Bronchial epithelial cell (primary cell): ENCODE data around the gene APP. TPM values are rescaled to one million over a fixed set of nuclear protein-coding genes. Genes with fewer than 3 reads are reported as not detected.

Experiments
- DNase-seq: peaks from one replicate; pipeline ENCODE4 v3.0.0-alpha.2; 2010; ENCODE audit warnings: low read depth
- FAIRE-seq: peaks from 2 replicates; lab custom pipeline; 2011; peaks lifted over from hg19 to GRCh38; lab: Jason Lieb, UNC
- H3K27me3 ChIP-seq: 2 replicates; pipeline ENCODE4 v1.5.1; 2011; ENCODE audit warnings: low read length; ENCODE audit not compliant: control insufficient read depth, insufficient read depth
- H3K36me3 ChIP-seq: 2 replicates; pipeline ENCODE4 v1.5.1; 2011; ENCODE audit warnings: low read length; ENCODE audit not compliant: control insufficient read depth, insufficient read depth
- H3K4me3 ChIP-seq: 2 replicates; pipeline ENCODE4 v1.5.1; 2011; ENCODE audit warnings: mild to moderate bottlenecking, low read depth, low read length, control low read depth
- total RNA-seq: library from RNA; depleted of rRNA; stranded (reverse); fragments of >200 nt; gene quantifications from 2 replicates; pipeline ENCODE4 v1.2.1, GENCODE V29; 2014
- TF ChIP-seq, protein P1 (sequence below): IDR thresholded peaks from 2 replicates; pipeline ENCODE4 v1.5.1; 2011; ENCODE audit warnings: mild to moderate bottlenecking, moderate library complexity, low read length, control low read depth, inconsistent platforms; ENCODE audit not compliant: insufficient read depth, severe bottlenecking

Gene APP
- total RNA-seq, 1 donor from 2014 or later, result 745 TPM

- Histone ChIP-seq H3K27me3 (no peaks in the 10 kb centered on the region), H3K36me3 (peaks cover 6% of the 10 kb centered on the region), H3K4me3 (no peak overlapping the region)
- no peak for DNase-seq
- FAIRE-seq, result no peak
- TF ChIP-seq, protein P1, sequence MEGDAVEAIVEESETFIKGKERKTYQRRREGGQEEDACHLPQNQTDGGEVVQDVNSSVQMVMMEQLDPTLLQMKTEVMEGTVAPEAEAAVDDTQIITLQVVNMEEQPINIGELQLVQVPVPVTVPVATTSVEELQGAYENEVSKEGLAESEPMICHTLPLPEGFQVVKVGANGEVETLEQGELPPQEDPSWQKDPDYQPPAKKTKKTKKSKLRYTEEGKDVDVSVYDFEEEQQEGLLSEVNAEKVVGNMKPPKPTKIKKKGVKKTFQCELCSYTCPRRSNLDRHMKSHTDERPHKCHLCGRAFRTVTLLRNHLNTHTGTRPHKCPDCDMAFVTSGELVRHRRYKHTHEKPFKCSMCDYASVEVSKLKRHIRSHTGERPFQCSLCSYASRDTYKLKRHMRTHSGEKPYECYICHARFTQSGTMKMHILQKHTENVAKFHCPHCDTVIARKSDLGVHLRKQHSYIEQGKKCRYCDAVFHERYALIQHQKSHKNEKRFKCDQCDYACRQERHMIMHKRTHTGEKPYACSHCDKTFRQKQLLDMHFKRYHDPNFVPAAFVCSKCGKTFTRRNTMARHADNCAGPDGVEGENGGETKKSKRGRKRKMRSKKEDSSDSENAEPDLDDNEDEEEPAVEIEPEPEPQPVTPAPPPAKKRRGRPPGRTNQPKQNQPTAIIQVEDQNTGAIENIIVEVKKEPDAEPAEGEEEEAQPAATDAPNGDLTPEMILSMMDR, result no peak
These were observed 274.0 kb downstream of the APP start for GRCh38 chr21:25896501-25897056.

DNA sequence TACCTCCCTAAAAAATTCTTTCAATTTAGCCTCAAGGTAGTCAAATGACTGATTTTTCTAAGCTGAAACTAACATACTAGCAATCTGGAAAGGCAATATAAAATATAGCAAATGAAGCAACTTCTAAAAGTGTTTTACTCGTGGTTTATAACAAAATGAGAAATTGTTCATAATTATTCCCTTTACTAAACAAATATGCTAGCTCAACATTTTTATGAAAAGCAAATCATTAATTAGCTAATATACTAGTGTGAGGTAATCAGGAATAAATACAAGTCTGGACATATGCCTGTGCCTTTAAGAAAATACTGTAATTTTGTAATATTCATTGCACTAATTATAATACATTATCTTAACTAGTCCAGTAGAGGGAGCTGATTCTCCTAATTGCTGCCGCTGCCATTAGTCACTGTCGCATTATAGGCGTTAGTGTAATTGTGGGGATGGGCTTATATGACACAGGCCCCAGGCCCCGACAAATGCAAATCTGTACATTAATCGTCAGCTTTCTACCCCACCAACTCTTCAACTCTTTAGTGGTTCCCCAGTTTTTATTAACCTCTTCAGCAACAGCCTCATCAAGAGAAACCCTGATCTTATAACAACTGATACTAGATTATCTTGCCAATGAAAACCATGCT lies 274.9 kb downstream of the APP start:
- Histone ChIP-seq H3K36me3 (peaks cover 7% of the 10 kb centered on the region), H3K4me3 (no peak overlapping the region), H3K27me3 (no peaks in the 10 kb centered on the region)
- TF ChIP-seq, protein P1, result peak; percentile 38
- no peak for FAIRE-seq
- DNase-seq, result peak; percentile 58

- no peak for FAIRE-seq
- no peak for DNase-seq
- Histone ChIP-seq H3K36me3 (peaks cover 11% of the 10 kb centered on the region), H3K27me3 (no peaks in the 10 kb centered on the region), H3K4me3 (no peak overlapping the region)
- TF ChIP-seq, protein P1, result no peak
These were observed 277.4 kb downstream of the APP start for GRCh38 chr21:25893191-25893590.

DNA sequence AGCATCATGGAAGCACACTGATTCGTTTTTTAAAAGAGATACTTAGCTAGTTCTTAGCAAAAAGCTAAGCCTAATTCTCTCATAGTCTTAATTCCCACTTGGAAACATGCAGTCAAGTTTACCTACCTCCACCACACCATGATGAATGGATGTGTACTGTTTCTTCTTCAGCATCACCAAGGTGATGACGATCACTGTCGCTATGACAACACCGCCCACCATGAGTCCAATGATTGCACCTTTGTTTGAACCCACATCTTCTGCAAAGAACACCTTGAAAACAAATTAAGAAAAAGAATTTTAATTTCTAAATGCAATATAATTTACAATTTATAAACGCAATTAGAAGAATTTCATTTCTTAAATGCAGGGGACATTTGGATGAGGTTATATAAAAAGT lies 279.0 kb downstream of the APP start:
- no peak for DNase-seq
- no peak for FAIRE-seq
- Histone ChIP-seq H3K27me3 (no peaks in the 10 kb centered on the region), H3K4me3 (no peak overlapping the region), H3K36me3 (peaks cover 13% of the 10 kb centered on the region)
- TF ChIP-seq, protein P1, result no peak

GRCh38 chr21:25890001-25890400 lies 280.6 kb downstream of the APP start:
- no peak for FAIRE-seq
- peaks cover 13% of the 10 kb centered on the region for H3K36me3 ChIP-seq

More at GRCh38 chr21:25890001-25890400, 280.6 kb downstream of the APP start:
- TF ChIP-seq, protein P1, result no peak
- DNase-seq, result no peak
- H3K27me3 ChIP-seq, result no peaks in the 10 kb centered on the region
- no peak overlapping the region for H3K4me3 ChIP-seq
